Progenitor cell of endocrine pancreas (in vitro differentiated cells): ENCODE results near the gene ANAPC16. TPM values are rescaled to one million over a fixed set of nuclear protein-coding genes. Genes with fewer than 3 reads are reported as not detected.
"Not testable (repeated sequence)": the region's sequence is repeated elsewhere in the genome, so short reads cannot be mapped to it uniquely, and the experiment has no call there.

Source experiments
- DNase-seq: peaks from one replicate; pipeline ENCODE4 v3.0.0; 2021; ENCODE audit warnings: low spot score; ENCODE audit not compliant: unreplicated experiment
- H3K27ac Mint-ChIP-seq: 2 replicates; pipeline ENCODE4 v1.8.0; 2021; ENCODE audit warnings: mild to moderate bottlenecking, moderate library complexity, mixed read lengths
- H3K27me3 Mint-ChIP-seq: 2 replicates; pipeline ENCODE4 v1.8.0; 2021; ENCODE audit warnings: mixed read lengths
- H3K36me3 Mint-ChIP-seq: 2 replicates; pipeline ENCODE4 v1.8.0; 2022; ENCODE audit warnings: mixed read lengths; ENCODE audit not compliant: insufficient read depth
- H3K4me1 Mint-ChIP-seq: 2 replicates; pipeline ENCODE4 v1.8.0; 2021; ENCODE audit warnings: low read depth, mixed read lengths
- H3K4me3 Mint-ChIP-seq: 2 replicates; pipeline ENCODE4 v1.8.0; 2021; ENCODE audit warnings: low read depth, mild to moderate bottlenecking, moderate library complexity, mixed read lengths
- H3K9me3 Mint-ChIP-seq: 2 replicates; pipeline ENCODE4 v1.8.0; 2021; ENCODE audit warnings: low read depth, mixed read lengths
- total RNA-seq: library from RNA; stranded (reverse); gene quantifications from 2 replicates; pipeline ENCODE4 v1.2.1, GENCODE V29; 2021
- TF ChIP-seq, protein P1 (sequence below): fragments of 200-600 bp; sonication (generic); IDR thresholded peaks from one replicate; pipeline ENCODE4 v1.5.0; 2021; ENCODE audit warnings: antibody characterized with exemption, mild to moderate bottlenecking; ENCODE audit not compliant: unreplicated experiment

ANAPC16 gene
- total RNA-seq, 1 donor from 2014 or later = 85.9 TPM

DNA sequence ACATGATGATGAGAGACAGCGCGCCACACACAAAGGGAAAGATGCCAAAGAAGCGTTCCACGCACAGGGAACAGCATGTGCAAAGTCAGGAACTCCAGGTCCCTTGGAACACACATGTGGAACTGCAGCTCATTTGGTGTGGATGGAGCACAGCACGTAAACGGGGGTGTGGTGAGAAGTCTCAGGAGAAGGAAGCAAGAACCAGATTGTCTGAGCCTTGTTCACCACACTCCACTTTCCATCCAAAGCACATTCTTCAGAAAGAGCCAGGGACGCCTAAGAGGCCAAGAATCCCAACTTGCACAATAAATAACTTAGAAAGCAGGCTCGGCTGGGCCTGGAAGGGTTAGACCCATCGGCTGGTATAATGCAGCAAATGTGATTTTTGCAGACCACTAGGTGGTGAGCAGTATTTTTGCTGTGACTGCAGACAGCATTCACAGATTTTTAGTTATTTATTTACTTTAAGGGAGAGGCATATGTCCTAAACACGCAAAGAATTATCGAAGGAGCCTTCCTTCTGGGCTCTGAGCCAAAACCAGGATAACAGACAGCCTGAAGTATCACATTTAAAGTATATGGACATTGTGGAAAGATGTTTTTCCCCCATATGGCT lies 28.1 kb downstream of the ANAPC16 start:
- Mint-ChIP-seq H3K9me3 (no peaks in the 10 kb centered on the region), H3K4me3 (no peak overlapping the region), H3K36me3 (no peaks in the 10 kb centered on the region), H3K4me1 (peaks cover 17% of the 10 kb centered on the region), H3K27ac (no peak overlapping the region), H3K27me3 (no peaks in the 10 kb centered on the region)
- no peak for DNase-seq
- TF ChIP-seq, protein P1, sequence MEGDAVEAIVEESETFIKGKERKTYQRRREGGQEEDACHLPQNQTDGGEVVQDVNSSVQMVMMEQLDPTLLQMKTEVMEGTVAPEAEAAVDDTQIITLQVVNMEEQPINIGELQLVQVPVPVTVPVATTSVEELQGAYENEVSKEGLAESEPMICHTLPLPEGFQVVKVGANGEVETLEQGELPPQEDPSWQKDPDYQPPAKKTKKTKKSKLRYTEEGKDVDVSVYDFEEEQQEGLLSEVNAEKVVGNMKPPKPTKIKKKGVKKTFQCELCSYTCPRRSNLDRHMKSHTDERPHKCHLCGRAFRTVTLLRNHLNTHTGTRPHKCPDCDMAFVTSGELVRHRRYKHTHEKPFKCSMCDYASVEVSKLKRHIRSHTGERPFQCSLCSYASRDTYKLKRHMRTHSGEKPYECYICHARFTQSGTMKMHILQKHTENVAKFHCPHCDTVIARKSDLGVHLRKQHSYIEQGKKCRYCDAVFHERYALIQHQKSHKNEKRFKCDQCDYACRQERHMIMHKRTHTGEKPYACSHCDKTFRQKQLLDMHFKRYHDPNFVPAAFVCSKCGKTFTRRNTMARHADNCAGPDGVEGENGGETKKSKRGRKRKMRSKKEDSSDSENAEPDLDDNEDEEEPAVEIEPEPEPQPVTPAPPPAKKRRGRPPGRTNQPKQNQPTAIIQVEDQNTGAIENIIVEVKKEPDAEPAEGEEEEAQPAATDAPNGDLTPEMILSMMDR = no peak

- no peaks in the 10 kb centered on the region for H3K36me3 Mint-ChIP-seq
- DNase-seq = no peak
- TF ChIP-seq, protein P1 = no peak
- no peak overlapping the region for H3K4me3 Mint-ChIP-seq
- H3K27ac Mint-ChIP-seq = peak overlapping the region; percentile 63
- H3K9me3 Mint-ChIP-seq = no peaks in the 10 kb centered on the region
- peaks cover 17% of the 10 kb centered on the region for H3K4me1 Mint-ChIP-seq
- H3K27me3 Mint-ChIP-seq = no peaks in the 10 kb centered on the region
Measured at GRCh38 chr10:72244573-72245038, 28.8 kb downstream of the ANAPC16 start.

- no peaks in the 10 kb centered on the region for H3K27me3 Mint-ChIP-seq
- H3K4me1 Mint-ChIP-seq = peaks cover 17% of the 10 kb centered on the region
- TF ChIP-seq, protein P1 = no peak
Measured at GRCh38 chr10:72245949-72246525, 30.2 kb downstream of the ANAPC16 start.

DNA sequence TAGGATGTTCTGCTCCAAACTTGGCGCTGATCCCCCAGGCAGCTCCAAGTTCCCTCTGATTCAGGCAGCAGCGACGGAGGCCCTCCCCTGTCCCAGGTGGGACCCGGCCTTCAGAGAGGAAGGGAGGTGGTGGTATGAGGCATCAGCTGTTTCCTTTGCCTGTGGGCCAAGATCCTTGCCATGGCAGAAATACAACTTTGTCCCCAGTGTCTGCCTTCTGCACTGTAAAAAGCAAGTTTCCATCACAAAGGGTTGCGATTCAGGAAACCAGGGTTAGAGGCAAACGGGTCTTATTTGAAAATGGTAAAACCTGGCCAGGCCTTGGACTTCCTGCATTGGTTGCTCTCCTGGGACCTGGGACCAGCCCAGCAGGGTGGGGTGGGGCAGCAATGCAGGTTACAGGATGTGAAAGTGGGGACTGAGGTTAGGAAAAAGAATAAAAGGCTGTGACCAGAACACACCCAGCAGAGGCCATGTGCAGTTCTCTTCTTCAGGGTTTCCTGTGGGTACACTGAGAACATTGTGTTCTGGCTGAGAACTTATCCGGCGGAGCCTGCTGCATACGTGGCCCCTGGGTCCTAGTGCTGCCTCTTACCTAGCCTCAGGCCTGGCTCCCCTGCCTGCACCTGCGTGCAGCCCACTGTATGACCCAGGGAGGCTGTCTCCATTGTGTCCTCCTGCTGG lies 32.8 kb downstream of the ANAPC16 start:
- TF ChIP-seq, protein P1 = no peak
- no peak for DNase-seq
- Mint-ChIP-seq H3K9me3 (no peaks in the 10 kb centered on the region), H3K36me3 (no peaks in the 10 kb centered on the region), H3K4me3 (peak overlapping the region; percentile 55), H3K27me3 (no peaks in the 10 kb centered on the region), H3K4me1 (peaks cover 19% of the 10 kb centered on the region), H3K27ac (peak overlapping the region; percentile 79)

More at GRCh38 chr10:72245949-72246525, 30.2 kb downstream of the ANAPC16 start:
- Mint-ChIP-seq H3K9me3 (no peaks in the 10 kb centered on the region), H3K36me3 (no peaks in the 10 kb centered on the region), H3K27ac (no peak overlapping the region), H3K4me3 (no peak overlapping the region)
- DNase-seq = no peak

DNA sequence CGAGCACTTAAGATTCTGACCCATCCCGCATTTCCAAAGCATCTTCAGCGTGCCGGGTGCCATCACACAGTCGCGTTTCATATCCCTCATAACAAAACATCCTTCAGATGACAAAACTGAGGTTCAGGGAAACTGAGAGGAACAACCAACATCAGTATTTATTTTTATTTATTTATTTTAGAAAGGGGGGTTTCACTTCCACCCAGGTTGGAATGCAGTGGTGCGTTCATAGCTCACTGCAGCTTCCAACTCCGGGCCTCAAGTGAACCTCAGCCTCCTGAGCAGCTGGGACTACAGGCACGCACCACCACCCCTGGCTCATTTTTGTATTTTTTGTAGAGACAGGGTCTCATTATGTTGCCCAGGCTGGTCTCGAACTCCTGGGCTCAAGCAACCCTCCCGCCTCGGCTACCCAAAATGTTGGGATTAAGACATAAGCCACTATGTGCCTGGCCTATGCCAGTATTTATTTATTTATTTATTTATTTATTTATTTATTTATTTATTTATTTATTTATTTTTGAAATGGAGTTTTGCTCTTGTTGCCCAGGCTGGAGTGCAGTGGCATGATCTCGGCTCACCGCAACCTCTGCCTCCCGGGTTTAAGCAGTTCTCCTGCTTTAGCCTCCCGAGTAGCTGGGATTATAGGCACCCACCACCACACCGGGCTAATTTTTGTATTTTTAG lies 33.5 kb downstream of the ANAPC16 start:
- not testable (repeated sequence) for H3K36me3 Mint-ChIP-seq, H3K4me3 Mint-ChIP-seq, H3K9me3 Mint-ChIP-seq, DNase-seq, H3K27me3 Mint-ChIP-seq
- Mint-ChIP-seq H3K27ac (peak overlapping the region; percentile 79), H3K4me1 (peaks cover 19% of the 10 kb centered on the region)
